ENCODE measurements around the gene OLIG1. TPM values are rescaled to one million over a fixed set of nuclear protein-coding genes. Genes with fewer than 3 reads are reported as not detected.

The OLIG1 gene
- polyA plus RNA-seq, 1 experiment, result not detected

DNA sequence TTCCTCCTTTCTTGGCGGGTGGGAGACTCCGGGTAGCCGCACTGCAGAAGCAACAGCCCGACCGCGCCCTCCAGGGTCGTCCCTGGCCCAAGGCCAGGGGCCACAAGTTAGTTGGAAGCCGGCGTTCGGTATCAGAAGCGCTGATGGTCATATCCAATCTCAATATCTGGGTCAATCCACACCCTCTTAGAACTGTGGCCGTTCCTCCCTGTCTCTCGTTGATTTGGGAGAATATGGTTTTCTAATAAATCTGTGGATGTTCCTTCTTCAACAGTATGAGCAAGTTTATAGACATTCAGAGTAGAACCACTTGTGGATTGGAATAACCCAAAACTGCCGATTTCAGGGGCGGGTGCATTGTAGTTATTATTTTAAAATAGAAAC lies 41.7 kb upstream of the OLIG1 start:
- TF ChIP-seq CTCF (IDR thresholded peaks at IDR 0.05; ENCODE audit: insufficient read depth, low read depth, low read length), result no peak
- DNase-seq (ENCODE audit: low read depth), result no peak
- CTCF ChIA-PET, result no interaction called here
- Histone ChIP-seq H3K36me3 (ENCODE audit: control insufficient read depth, insufficient read depth, low read length) (no peaks in the 10 kb centered on the region), H3K4me3 (ENCODE audit: low read depth, low read length) (no peak overlapping the region), H3K27me3 (ENCODE audit: control insufficient read depth, insufficient read depth, low read length) (peaks cover 78% of the 10 kb centered on the region)
- POLR2A ChIA-PET, result no interaction called here

DNA sequence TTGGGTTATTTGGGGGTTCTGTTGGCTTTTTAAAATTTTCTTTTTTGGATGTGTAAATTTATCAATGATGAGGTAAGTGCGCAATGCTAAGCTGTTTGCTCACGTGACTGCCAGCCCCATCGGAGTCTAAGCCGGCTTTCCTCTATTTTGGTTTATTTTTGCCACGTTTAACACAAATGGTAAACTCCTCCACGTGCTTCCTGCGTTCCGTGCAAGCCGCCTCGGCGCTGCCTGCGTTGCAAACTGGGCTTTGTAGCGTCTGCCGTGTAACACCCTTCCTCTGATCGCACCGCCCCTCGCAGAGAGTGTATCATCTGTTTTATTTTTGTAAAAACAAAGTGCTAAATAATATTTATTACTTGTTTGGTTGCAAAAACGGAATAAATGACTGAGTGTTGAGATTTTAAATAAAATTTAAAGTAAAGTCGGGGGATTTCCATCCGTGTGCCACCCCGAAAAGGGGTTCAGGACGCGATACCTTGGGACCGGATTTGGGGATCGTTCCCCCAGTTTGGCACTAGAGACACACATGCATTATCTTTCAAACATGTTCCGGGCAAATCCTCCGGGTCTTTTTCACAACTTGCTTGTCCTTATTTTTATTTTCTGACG lies 41.1 kb upstream of the OLIG1 start:
- no peak for DNase-seq (ENCODE audit: low read depth)
- no peak for TF ChIP-seq CTCF (IDR thresholded peaks at IDR 0.05; ENCODE audit: insufficient read depth, low read depth, low read length)
- Histone ChIP-seq H3K4me3 (ENCODE audit: low read depth, low read length) (no peak overlapping the region), H3K27me3 (ENCODE audit: control insufficient read depth, insufficient read depth, low read length) (peaks cover 74% of the 10 kb centered on the region), H3K36me3 (ENCODE audit: control insufficient read depth, insufficient read depth, low read length) (no peaks in the 10 kb centered on the region)
- CTCF ChIA-PET, result no interaction called here
- POLR2A ChIA-PET, result no interaction called here

DNA sequence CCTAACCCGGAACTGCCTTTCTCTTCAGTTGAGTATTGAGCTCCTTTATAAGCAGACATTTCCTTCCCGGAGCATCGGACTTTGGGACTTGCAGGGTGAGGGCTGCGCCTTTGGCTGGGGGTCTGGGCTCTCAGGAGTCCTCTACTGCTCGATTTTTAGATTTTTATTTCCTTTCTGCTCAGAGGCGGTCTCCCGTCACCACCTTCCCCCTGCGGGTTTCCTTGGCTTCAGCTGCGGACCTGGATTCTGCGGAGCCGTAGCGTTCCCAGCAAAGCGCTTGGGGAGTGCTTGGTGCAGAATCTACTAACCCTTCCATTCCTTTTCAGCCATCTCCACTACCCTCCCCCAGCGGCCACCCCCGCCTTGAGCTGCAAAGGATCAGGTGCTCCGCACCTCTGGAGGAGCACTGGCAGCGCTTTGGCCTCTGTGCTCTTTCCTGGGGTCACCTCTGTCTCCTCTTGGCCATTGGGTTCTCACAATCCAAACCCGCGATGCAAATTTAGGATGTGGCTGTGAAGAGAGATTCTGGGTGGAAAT lies 40.5 kb upstream of the OLIG1 start:
- TF ChIP-seq CTCF (IDR thresholded peaks at IDR 0.05; ENCODE audit: insufficient read depth, low read depth, low read length), result no peak
- DNase-seq (ENCODE audit: low read depth), result no peak
- POLR2A ChIA-PET, result no interaction called here
- Histone ChIP-seq H3K27me3 (ENCODE audit: control insufficient read depth, insufficient read depth, low read length) (peaks cover 75% of the 10 kb centered on the region), H3K4me3 (ENCODE audit: low read depth, low read length) (no peak overlapping the region), H3K36me3 (ENCODE audit: control insufficient read depth, insufficient read depth, low read length) (no peaks in the 10 kb centered on the region)
- CTCF ChIA-PET, result interaction anchor here (1.1 kb wide), 1 partner anchor 26 kb away, joined by 4 read pairs; no protein-coding TSS in a partner anchor

DNA sequence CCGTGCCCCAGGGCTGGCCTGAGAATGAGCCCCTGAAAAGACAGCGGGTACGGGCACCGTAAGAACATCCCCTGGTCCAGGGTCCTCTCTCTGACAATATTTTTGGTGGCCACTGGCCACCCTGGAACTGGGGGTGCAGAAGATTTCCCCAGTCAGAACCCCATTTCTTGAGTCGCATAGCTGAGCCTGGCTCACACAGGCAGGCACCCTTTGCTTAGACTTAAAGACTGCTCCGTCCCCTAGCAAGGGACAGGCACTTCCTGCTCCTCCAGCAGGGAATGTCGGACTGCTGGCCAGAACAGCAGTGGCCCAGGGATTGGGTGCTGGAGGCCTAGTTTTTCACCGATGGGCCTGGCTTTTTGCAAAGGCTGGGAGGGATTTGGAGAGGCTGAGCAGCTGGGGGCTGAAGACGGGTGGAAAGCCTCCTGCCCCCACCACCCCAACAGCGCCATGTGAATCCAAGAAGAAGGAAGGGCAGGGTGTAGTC lies 39.9 kb upstream of the OLIG1 start:
- POLR2A ChIA-PET, result no interaction called here
- DNase-seq (ENCODE audit: low read depth), result no peak

DNA sequence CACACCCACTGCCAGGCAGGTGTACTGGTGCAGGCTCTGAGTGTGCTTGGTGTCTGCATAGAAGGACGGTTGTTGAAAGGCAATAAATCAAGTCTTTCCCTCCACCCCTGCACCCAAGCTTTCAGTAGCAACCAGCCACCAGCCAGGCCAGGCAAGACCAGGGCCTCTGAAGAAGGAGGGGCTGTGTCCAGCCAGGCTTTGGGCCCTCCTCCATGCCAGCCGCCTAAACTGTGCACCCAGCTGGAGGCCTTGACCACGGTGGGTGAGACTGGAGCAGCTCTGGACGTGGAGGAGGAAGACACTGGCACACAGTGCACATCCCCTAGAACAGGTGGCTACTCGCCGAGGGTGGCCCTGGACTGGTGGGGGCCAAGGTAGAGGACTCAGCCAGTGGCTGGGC lies 39.3 kb upstream of the OLIG1 start:
- DNase-seq (ENCODE audit: low read depth), result no peak
- no peaks in the 10 kb centered on the region for H3K36me3 ChIP-seq (ENCODE audit: control insufficient read depth, insufficient read depth, low read length)
- TF ChIP-seq CTCF (IDR thresholded peaks at IDR 0.05; ENCODE audit: insufficient read depth, low read depth, low read length), result no peak
- POLR2A ChIA-PET, result no interaction called here
- no peak overlapping the region for H3K4me3 ChIP-seq (ENCODE audit: low read depth, low read length)
- CTCF ChIA-PET, result interaction anchor here (1.1 to 1.6 kb wide), 2 partner anchors 13 to 25 kb away, joined by 3 to 4 read pairs; no protein-coding TSS in a partner anchor
- H3K27me3 ChIP-seq (ENCODE audit: control insufficient read depth, insufficient read depth, low read length), result peaks cover 65% of the 10 kb centered on the region

More for the DNA sequence above, 39.9 kb upstream of the OLIG1 start:
- CTCF ChIA-PET, result interaction anchor here (1.1 to 1.6 kb wide), 2 partner anchors 13 to 25 kb away, joined by 3 to 4 read pairs; no protein-coding TSS in a partner anchor
- TF ChIP-seq CTCF (IDR thresholded peaks at IDR 0.05; ENCODE audit: insufficient read depth, low read depth, low read length), result no peak
- no peaks in the 10 kb centered on the region for H3K36me3 ChIP-seq (ENCODE audit: control insufficient read depth, insufficient read depth, low read length)
- H3K27me3 ChIP-seq (ENCODE audit: control insufficient read depth, insufficient read depth, low read length), result peaks cover 71% of the 10 kb centered on the region
- H3K4me3 ChIP-seq (ENCODE audit: low read depth, low read length), result no peak overlapping the region
